HAP-1 (cell line): ENCODE measurements around the gene KCNQ4.

Source experiments
- DNase-seq, 2 experiments: peaks; one replicate each; pipeline ENCODE4 v3.0.0-alpha.2; 2016 to 2020; ENCODE audit warnings: low spot score in 2 of 2
- H3K27me3 ChIP-seq: fragments of 250-450 bp; sonication (Bioruptor Pico); 2 replicates; pipeline ENCODE4 v1.5.1; 2020; ENCODE audit warnings: low read depth, mild to moderate bottlenecking, moderate library complexity
- H3K36me3 ChIP-seq: fragments of 250-450 bp; sonication (Bioruptor Pico); replicated peaks from 2 replicates; pipeline ENCODE4 v1.5.1; 2020; ENCODE audit warnings: mild to moderate bottlenecking
- H3K4me1 ChIP-seq: fragments of 250-450 bp; sonication (Bioruptor Pico); 2 replicates; pipeline ENCODE4 v1.5.1; 2020; ENCODE audit warnings: mild to moderate bottlenecking
- H3K4me3 ChIP-seq: fragments of 250-450 bp; sonication (Bioruptor Pico); 2 replicates; pipeline ENCODE4 v1.5.1; 2020; ENCODE audit warnings: mild to moderate bottlenecking, moderate library complexity
- H3K9me3 ChIP-seq: fragments of 250-450 bp; sonication (Bioruptor Pico); 2 replicates; pipeline ENCODE4 v1.5.1; 2020; ENCODE audit warnings: mild to moderate bottlenecking, moderate library complexity
- in situ Hi-C: fragments of 300-500 bp; cut with MboI; formaldehyde crosslinking; loops from 3 replicates; pipeline ENCODE4 v1.14.3; 2020; ENCODE audit warnings: low sequenced_read_pairs, inconsistent platforms, mixed read lengths

KCNQ4 gene

GRCh38 chr1:40762144-40762923 lies 21.3 kb upstream of the KCNQ4 start:
- Histone ChIP-seq H3K4me3 (no peak overlapping the region), H3K27me3 (no peaks in the 10 kb centered on the region), H3K36me3 (peaks cover 74% of the 10 kb centered on the region), H3K4me1 (no peaks in the 10 kb centered on the region), H3K9me3 (no peaks in the 10 kb centered on the region)
- DNase-seq: no peak
- in situ Hi-C loops: no loop called here

- Histone ChIP-seq H3K27me3 (no peaks in the 10 kb centered on the region), H3K4me1 (no peaks in the 10 kb centered on the region), H3K36me3 (peaks cover 69% of the 10 kb centered on the region), H3K9me3 (no peaks in the 10 kb centered on the region), H3K4me3 (no peak overlapping the region)
- in situ Hi-C loops: no loop called here
- DNase-seq: no peak
Measured at GRCh38 chr1:40763742-40764532, 19.6 kb upstream of the KCNQ4 start.

- Histone ChIP-seq H3K9me3 (no peaks in the 10 kb centered on the region), H3K36me3 (peaks cover 68% of the 10 kb centered on the region), H3K27me3 (no peaks in the 10 kb centered on the region), H3K4me3 (no peak overlapping the region), H3K4me1 (no peaks in the 10 kb centered on the region)
- DNase-seq: no peak
- in situ Hi-C loops: no loop called here
Measured at GRCh38 chr1:40764981-40765380, 18.6 kb upstream of the KCNQ4 start.

- H3K36me3 ChIP-seq: peaks cover 72% of the 10 kb centered on the region
- no peak for DNase-seq
- H3K27me3 ChIP-seq: no peaks in the 10 kb centered on the region
- in situ Hi-C loops: no loop called here
- no peak overlapping the region for H3K4me3 ChIP-seq
- H3K4me1 ChIP-seq: no peaks in the 10 kb centered on the region
- H3K9me3 ChIP-seq: no peaks in the 10 kb centered on the region
Measured at GRCh38 chr1:40766017-40766416, 17.6 kb upstream of the KCNQ4 start.

GRCh38 chr1:40766560-40766959 lies 17.0 kb upstream of the KCNQ4 start:
- Histone ChIP-seq H3K4me1 (no peaks in the 10 kb centered on the region), H3K36me3 (peaks cover 72% of the 10 kb centered on the region), H3K4me3 (no peak overlapping the region), H3K27me3 (no peaks in the 10 kb centered on the region), H3K9me3 (no peaks in the 10 kb centered on the region)
- in situ Hi-C loops: no loop called here
- DNase-seq: no peak

GRCh38 chr1:40768146-40768990 lies 15.2 kb upstream of the KCNQ4 start:
- in situ Hi-C loops: no loop called here
- Histone ChIP-seq H3K9me3 (no peaks in the 10 kb centered on the region), H3K36me3 (peaks cover 65% of the 10 kb centered on the region), H3K4me3 (no peak overlapping the region), H3K4me1 (no peaks in the 10 kb centered on the region), H3K27me3 (no peaks in the 10 kb centered on the region)
- DNase-seq: no peak

- DNase-seq: no peak
- H3K36me3 ChIP-seq: peaks cover 56% of the 10 kb centered on the region
- no peak overlapping the region for H3K4me3 ChIP-seq
- no peaks in the 10 kb centered on the region for H3K9me3 ChIP-seq
- no peaks in the 10 kb centered on the region for H3K4me1 ChIP-seq
- in situ Hi-C loops: no loop called here
- no peaks in the 10 kb centered on the region for H3K27me3 ChIP-seq
Measured at GRCh38 chr1:40769815-40770214, 13.8 kb upstream of the KCNQ4 start.

- no peaks in the 10 kb centered on the region for H3K9me3 ChIP-seq
- peaks cover 52% of the 10 kb centered on the region for H3K36me3 ChIP-seq
- H3K27me3 ChIP-seq: no peaks in the 10 kb centered on the region
- no peak overlapping the region for H3K4me3 ChIP-seq
- DNase-seq: no peak
- in situ Hi-C loops: no loop called here
- H3K4me1 ChIP-seq: no peaks in the 10 kb centered on the region
Measured at GRCh38 chr1:40770296-40771070, 13.1 kb upstream of the KCNQ4 start.

GRCh38 chr1:40772146-40772955 lies 11.2 kb upstream of the KCNQ4 start:
- Histone ChIP-seq H3K9me3 (peaks cover 2% of the 10 kb centered on the region; the same call in 1 of the 2 replicates), H3K4me1 (no peaks in the 10 kb centered on the region), H3K36me3 (peaks cover 33% of the 10 kb centered on the region), H3K4me3 (no peak overlapping the region), H3K27me3 (no peaks in the 10 kb centered on the region)
- DNase-seq: no peak
- in situ Hi-C loops: no loop called here

GRCh38 chr1:40773748-40774265 lies 9.8 kb upstream of the KCNQ4 start:
- DNase-seq: no peak
- Histone ChIP-seq H3K4me1 (no peaks in the 10 kb centered on the region), H3K36me3 (peaks cover 24% of the 10 kb centered on the region), H3K27me3 (no peaks in the 10 kb centered on the region), H3K9me3 (peaks cover 2% of the 10 kb centered on the region; the same call in 1 of the 2 replicates), H3K4me3 (no peak overlapping the region)
- in situ Hi-C loops: no loop called here

GRCh38 chr1:40774266-40774998 lies 9.2 kb upstream of the KCNQ4 start:
- in situ Hi-C loops: no loop called here

More at GRCh38 chr1:40774266-40774998, 9.2 kb upstream of the KCNQ4 start:
- H3K9me3 ChIP-seq: peaks cover 2% of the 10 kb centered on the region; the same call in 1 of the 2 replicates
- no peaks in the 10 kb centered on the region for H3K4me1 ChIP-seq
- peak; percentile 24 to 81 for DNase-seq
- H3K27me3 ChIP-seq: no peaks in the 10 kb centered on the region
- no peak overlapping the region for H3K4me3 ChIP-seq
- peaks cover 17% of the 10 kb centered on the region for H3K36me3 ChIP-seq
